ENCODE results near the gene ABCB11. TPM values are rescaled to one million over a fixed set of nuclear protein-coding genes. Genes with fewer than 3 reads are reported as not detected.
"Not testable (repeated sequence)": the region's sequence is repeated elsewhere in the genome, so short reads cannot be mapped to it uniquely, and the experiment has no call there.

ABCB11 gene
- total RNA-seq, 1 experiment from 2014 or later = not detected

DNA sequence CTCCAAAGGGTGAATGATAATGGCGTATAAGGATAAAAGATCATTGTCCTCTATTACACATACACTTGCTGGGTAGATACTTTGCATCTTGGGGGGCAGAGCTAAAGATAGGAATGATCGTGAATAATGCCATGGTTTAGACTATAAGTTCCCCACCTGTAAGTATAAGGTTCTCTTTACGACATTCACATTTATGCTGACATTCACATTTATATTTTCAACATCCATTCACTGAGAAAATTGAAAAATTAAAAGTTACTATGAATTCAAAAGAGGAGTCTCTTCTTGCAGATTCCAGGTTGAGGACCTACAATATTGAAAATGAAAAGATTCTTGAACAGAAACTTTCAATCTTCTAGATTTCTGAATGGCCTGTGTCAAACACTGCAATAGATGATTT lies 138.8 kb downstream of the ABCB11 start:
- no peak for DNase-seq (ENCODE audit: low spot score)

DNA sequence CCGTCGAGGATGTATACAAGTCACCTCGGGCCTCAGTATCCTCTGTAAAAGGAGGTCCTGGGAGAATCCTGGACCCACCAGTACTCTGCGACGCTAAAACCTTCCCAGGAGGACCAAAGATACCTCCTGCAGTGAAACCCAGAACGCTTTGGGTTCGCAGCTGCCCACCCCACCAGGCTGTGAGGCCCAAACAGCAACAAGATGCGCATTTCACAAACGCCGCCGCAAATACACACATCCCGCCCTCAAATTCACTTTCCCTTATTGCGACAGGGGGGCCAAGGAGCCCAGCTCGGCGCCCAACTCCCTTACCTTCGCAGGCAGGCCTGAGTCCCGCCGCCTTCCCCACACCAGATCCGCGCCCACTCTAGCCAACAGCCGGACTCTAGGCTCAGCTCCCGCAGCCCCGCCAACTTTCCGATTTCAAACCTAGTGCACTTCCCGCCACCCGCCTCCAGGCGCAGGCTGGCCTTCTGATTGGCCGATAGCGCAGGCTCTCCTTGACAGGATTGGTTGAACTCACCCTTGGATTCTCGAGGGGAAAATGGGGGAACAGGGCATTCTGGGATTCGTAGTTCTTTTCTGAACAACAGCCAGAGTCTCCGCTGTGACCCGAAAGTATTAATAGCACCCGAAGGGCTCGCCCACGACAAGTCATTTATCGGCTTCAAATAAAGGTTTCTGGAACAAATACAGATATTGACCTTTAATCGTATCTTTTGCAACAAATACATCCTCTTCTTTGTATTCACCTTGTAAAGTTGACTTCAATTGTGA lies 140.9 kb downstream of the ABCB11 start, which contains the start of gene SPC25:
TSS of gene SPC25 (minus strand) at position 425 of the 777 bp plus-strand sequence. CDS start 911 bp downstream, outside the sequence.
- peak; percentile 92 for DNase-seq (ENCODE audit: low spot score)

DNA sequence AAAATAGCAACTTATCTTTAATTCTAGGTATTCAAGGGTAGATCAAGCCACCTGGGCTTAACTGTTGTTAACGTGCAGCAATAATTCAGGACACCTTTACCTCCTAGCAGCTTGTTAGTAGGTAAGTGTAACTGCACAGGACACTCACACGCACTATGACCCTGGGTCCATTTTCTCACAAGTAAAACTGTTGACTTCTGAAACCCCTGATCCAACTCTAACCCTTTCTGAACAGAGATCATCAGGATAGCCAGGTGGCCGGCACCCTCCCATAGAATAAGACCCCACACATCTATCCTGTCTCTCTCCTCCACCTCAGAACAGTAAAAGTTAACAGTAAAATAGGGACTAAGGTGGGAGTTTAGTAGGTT lies 141.5 kb downstream of the ABCB11 start:
- no peak for DNase-seq (ENCODE audit: low spot score)

DNA sequence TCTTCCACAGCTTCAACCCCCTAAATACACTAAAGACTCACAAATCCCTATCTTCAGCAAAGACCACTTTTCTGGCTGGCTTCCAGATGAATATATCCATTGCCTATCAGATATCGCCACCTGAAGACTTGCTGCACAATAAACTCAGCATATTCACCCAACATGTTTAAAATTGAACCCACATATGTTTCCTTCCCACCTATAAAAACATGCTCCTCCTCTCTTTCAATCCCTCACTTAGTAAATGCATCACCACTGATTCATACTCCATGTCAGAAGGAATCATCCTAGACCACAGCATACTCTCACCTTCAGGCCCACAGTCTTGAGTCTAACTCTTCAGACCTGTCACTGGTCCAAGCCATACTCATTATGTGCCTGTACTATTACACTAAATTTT lies 146.1 kb downstream of the ABCB11 start:
- no peak for DNase-seq (ENCODE audit: low spot score)

GRCh38 chr2:168882163-168882562 lies 149.0 kb downstream of the ABCB11 start:
- not testable (repeated sequence) for DNase-seq (ENCODE audit: low spot score)

DNA sequence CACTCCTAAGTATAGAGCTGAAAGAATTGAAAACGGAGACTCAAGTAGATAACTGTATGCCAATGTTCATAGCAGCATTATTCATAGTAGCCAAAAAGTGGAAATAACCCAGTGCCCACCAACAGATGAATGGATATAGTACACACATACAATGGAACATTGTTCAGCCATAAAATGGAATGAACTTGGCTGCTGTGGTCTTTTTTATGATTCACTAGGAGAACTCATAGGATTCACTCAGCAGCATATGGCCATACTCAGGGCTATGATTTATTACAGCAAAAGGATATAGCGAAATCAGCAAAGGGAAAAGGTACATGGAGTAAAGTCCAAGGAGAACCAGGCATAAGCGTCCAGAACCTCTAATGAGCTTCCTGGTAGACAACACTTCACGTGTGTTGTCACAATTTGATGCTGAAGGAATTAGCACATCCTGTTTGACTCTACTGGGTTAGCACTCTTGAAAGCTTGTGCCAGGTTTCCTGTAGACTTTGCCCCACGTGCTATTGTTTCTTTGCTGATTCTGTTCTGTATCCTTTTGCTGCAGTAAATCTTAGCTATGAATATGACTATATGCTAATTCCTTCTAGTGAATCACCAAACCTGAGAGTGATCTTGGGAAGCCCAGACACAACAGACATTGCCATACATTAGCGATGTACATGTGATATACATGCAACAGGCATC lies 156.6 kb downstream of the ABCB11 start:
- DNase-seq (ENCODE audit: low spot score) = no peak

DNA sequence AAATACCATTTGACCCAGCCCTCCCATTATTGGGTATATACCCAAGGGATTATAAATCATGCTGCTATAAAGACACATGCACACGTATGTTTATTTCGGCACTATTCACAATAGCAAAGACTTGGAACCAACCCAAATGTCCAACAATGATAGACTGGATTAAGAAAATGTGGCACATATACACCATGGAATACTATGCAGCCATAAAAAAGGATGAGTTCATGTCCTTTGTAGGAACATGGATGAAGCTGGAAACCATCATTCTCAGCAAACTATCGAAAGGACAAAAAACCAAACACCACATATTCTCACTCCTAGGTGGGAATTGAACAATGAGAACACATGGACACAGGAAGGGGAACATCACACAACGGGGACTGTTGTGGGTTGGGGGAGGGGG lies 160.3 kb downstream of the ABCB11 start:
- not testable (repeated sequence) for DNase-seq (ENCODE audit: low spot score)

Other genes starting within 250 kb of the ABCB11 start
- gene NOSTRIN, start 228.7 kb downstream of the ABCB11 start, total RNA-seq (2014; rRNA removed; shearing (Covaris generic)) = 0.25 TPM in 1 of 2 replicates, not detected in the other
- 31.9 and 42.2 TPM in 2 replicates for gene SPC25, start 140.9 kb downstream of the ABCB11 start, total RNA-seq (2014; rRNA removed; shearing (Covaris generic))
- gene G6PC2, start 130.0 kb downstream of the ABCB11 start, total RNA-seq (2014; rRNA removed; shearing (Covaris generic)) = not detected in 2 replicates
- gene DHRS9, start 38.2 kb upstream of the ABCB11 start, total RNA-seq (2014; rRNA removed; shearing (Covaris generic)) = 0.12 and 0.45 TPM in 2 replicates

Data from H4 (cell line).